ENCODE data around the gene S100A7A.

DNA sequence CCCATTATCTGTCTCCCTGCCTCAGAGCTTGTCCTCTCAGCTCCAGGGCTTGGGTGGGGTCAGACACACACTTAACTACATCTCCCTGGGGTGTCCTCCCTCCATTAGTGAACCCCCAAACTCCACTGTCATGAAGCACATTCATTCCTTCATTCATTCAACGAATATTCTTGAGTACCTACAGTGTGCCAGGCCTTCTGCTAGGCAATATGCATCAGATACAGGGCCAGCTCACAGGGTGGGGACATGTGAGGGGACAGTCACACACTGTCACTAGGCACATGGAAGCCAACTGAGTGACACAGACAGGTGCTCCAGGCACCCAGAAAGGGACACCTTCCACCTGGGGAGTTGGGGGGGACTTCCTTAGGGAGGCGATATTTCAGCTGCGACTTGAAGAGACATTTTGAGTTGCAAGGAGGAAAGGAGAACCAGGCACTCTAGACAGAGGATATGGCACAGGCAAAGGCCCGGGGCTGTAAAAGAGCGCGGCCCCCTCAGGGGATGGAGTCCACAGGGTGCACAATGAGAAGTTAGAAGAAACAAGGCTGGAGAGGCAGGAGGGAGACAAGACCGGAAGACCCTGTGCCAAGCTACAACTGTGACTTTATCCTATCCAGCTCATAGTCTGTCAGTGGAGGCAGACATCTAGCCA is 16.8 kb upstream of the S100A7A start:
- TF ChIP-seq, protein P1, sequence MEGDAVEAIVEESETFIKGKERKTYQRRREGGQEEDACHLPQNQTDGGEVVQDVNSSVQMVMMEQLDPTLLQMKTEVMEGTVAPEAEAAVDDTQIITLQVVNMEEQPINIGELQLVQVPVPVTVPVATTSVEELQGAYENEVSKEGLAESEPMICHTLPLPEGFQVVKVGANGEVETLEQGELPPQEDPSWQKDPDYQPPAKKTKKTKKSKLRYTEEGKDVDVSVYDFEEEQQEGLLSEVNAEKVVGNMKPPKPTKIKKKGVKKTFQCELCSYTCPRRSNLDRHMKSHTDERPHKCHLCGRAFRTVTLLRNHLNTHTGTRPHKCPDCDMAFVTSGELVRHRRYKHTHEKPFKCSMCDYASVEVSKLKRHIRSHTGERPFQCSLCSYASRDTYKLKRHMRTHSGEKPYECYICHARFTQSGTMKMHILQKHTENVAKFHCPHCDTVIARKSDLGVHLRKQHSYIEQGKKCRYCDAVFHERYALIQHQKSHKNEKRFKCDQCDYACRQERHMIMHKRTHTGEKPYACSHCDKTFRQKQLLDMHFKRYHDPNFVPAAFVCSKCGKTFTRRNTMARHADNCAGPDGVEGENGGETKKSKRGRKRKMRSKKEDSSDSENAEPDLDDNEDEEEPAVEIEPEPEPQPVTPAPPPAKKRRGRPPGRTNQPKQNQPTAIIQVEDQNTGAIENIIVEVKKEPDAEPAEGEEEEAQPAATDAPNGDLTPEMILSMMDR (IDR thresholded peaks at IDR 0.05; ENCODE audit: extremely low read depth in 1 of 2, insufficient read depth in 1 of 2, low read depth in 1 of 2, low read length in 2 of 2), result no peak
- no peak for TF ChIP-seq EZH2 (IDR thresholded peaks at IDR 0.05; ENCODE audit: borderline replicate concordance, low read depth, low read length, severe bottlenecking)

Data from endothelial cell of umbilical vein (primary cell).